SU-DHL-6 (cell line): Measurements from ENCODE around the gene ZNF618.

ENCODE experiments used
- CTCF ChIP-seq: fragments of 200-600 bp; sonication (generic); IDR thresholded peaks from one replicate; pipeline ENCODE4 v1.5.1; 2017; ENCODE audit warnings: antibody characterized with exemption, mild to moderate bottlenecking, low read length, moderate library complexity; ENCODE audit not compliant: insufficient read depth, poor library complexity, severe bottlenecking
- EZH2phosphoT487 ChIP-seq: fragments of 200-600 bp; sonication (generic), shearing (Covaris generic); conservative IDR thresholded peaks from 2 replicates; pipeline ENCODE4 v1.6.1; 2018; ENCODE audit warnings: mild to moderate bottlenecking, antibody characterized with exemption, low read length, moderate library complexity, mixed read lengths

- TF ChIP-seq CTCF (no peak), EZH2phosphoT487 (no peak)
These were observed 16.9 kb downstream of the ZNF618 start for GRCh38 chr9:113892861-113893491.
